Measurements from ENCODE around the gene FNDC3B. TPM values are rescaled to one million over a fixed set of nuclear protein-coding genes. Genes with fewer than 3 reads are reported as not detected.

Gene FNDC3B
- total and polyA plus RNA-seq, 2 donors (not counting 1 experiment from before 2014, with no cell fraction given), result 1.2 to 9.2 TPM

DNA sequence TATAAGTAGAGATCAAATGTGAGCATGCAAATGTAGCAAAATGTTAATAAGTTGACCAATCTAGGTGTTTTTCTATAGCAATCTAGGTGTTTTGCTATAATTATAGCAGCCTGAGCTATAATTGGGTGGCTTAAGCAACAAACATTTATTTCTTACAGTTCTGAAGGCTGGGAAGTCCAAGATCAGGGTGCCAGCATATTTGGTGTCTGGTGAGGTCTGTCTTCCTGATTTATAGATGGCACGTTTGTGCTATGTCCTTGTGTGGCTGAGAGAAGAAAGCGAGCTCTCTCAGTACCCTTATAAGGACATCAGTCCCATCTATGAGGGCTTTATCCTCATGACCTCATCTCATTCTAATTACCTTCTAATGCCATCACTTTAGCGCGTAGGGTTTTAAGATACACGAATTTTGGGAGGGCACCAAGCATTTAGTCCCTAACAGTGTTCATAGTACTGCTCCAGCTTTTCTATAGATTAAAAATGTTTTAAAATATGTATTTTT, 237.8 kb downstream of the FNDC3B start:
- H3K4me3 Mint-ChIP-seq, result no peak overlapping the region
- no peaks in the 10 kb centered on the region for H3K4me1 Mint-ChIP-seq
- H3K27ac ChIP-seq (ENCODE audit: low read length in 2 of 2), result no peak overlapping the region
- CTCF ChIA-PET, result no interaction called here
- H3K27ac Mint-ChIP-seq, result no peak overlapping the region
- H3K9me3 ChIP-seq (ENCODE audit: control extremely low read depth in 1 of 3, control insufficient read depth in 2 of 3, insufficient read depth in 1 of 3, low read length in 2 of 3), result no peaks in the 10 kb centered on the region
- POLR2A ChIA-PET, result no interaction called here
- no peaks in the 10 kb centered on the region for H4K20me1 ChIP-seq (ENCODE audit: control insufficient read depth, insufficient read depth, low read length, poor library complexity, severe bottlenecking)
- H3K4me2 ChIP-seq (replicated peaks; ENCODE audit: low read depth, low read length, poor library complexity, severe bottlenecking), result no peak overlapping the region
- H3K27me3 ChIP-seq (replicated peaks in 1 of 4; ENCODE audit: control extremely low read depth in 1 of 4, control insufficient read depth in 3 of 4, insufficient read depth in 4 of 4, low read length in 3 of 4), result no peaks in the 10 kb centered on the region
- H3K27me3 Mint-ChIP-seq, result no peaks in the 10 kb centered on the region
- DNase-seq (no peak), ATAC-seq (ENCODE audit: low read depth) (no peak)
- H3K36me3 ChIP-seq (replicated peaks in 1 of 2; ENCODE audit: control extremely low read depth in 1 of 2, control insufficient read depth in 1 of 2, extremely low read depth in 1 of 2, insufficient read depth in 2 of 2, low read length in 1 of 2), result no peaks in the 10 kb centered on the region
- no peaks in the 10 kb centered on the region for H3K4me1 ChIP-seq (ENCODE audit: control insufficient read depth in 2 of 2, insufficient read depth in 2 of 2, low read length in 2 of 2)
- TF ChIP-seq EZH2 (IDR thresholded peaks at IDR 0.05; ENCODE audit: borderline replicate concordance, insufficient read depth, low read depth, low read length, poor library complexity, severe bottlenecking), result no peak
- WGBS (ENCODE audit: insufficient coverage), result no CpG with 5 or more reads among the region's 5 CpGs
- no peaks in the 10 kb centered on the region for H3K79me2 ChIP-seq (ENCODE audit: control insufficient read depth, insufficient read depth, low read length)
- no peaks in the 10 kb centered on the region for H3K9me3 Mint-ChIP-seq (ENCODE audit: insufficient read depth)
- intact Hi-C loops (cut with micrococcal nuclease), result no loop called here
- H2AFZ ChIP-seq (ENCODE audit: insufficient read depth, low read depth, low read length, poor library complexity, severe bottlenecking), result no peak overlapping the region
- H3K4me3 ChIP-seq (ENCODE audit: control extremely low read depth in 1 of 5, extremely low read depth in 1 of 5, insufficient read depth in 1 of 5, low read depth in 2 of 5, low read length in 4 of 5), result no peak overlapping the region
- no peak overlapping the region for H3K9ac ChIP-seq (ENCODE audit: low read length)

GRCh38 chr3:172279191-172279640, 239.8 kb downstream of the FNDC3B start:
- no peaks in the 10 kb centered on the region for H3K4me1 Mint-ChIP-seq
- Histone ChIP-seq H3K4me2 (replicated peaks; ENCODE audit: low read depth, low read length, poor library complexity, severe bottlenecking) (no peak overlapping the region), H3K79me2 (ENCODE audit: control insufficient read depth, insufficient read depth, low read length) (no peaks in the 10 kb centered on the region), H3K36me3 (replicated peaks in 1 of 2; ENCODE audit: control extremely low read depth in 1 of 2, control insufficient read depth in 1 of 2, extremely low read depth in 1 of 2, insufficient read depth in 2 of 2, low read length in 1 of 2) (no peaks in the 10 kb centered on the region), H3K27ac (ENCODE audit: low read length in 2 of 2) (no peak overlapping the region), H4K20me1 (ENCODE audit: control insufficient read depth, insufficient read depth, low read length, poor library complexity, severe bottlenecking) (no peaks in the 10 kb centered on the region), H3K9ac (ENCODE audit: low read length) (no peak overlapping the region), H3K4me1 (ENCODE audit: control insufficient read depth in 2 of 2, insufficient read depth in 2 of 2, low read length in 2 of 2) (no peaks in the 10 kb centered on the region), H2AFZ (ENCODE audit: insufficient read depth, low read depth, low read length, poor library complexity, severe bottlenecking) (no peak overlapping the region), H3K27me3 (replicated peaks in 1 of 4; ENCODE audit: control extremely low read depth in 1 of 4, control insufficient read depth in 3 of 4, insufficient read depth in 4 of 4, low read length in 3 of 4) (no peaks in the 10 kb centered on the region), H3K4me3 (ENCODE audit: control extremely low read depth in 1 of 5, extremely low read depth in 1 of 5, insufficient read depth in 1 of 5, low read depth in 2 of 5, low read length in 4 of 5) (no peak overlapping the region), H3K9me3 (ENCODE audit: control extremely low read depth in 1 of 3, control insufficient read depth in 2 of 3, insufficient read depth in 1 of 3, low read length in 2 of 3) (no peaks in the 10 kb centered on the region)
- intact Hi-C loops (cut with micrococcal nuclease), result no loop called here
- WGBS (ENCODE audit: insufficient coverage), result 100% methylated on average over 2 of the region's 5 CpGs
- H3K4me3 Mint-ChIP-seq, result no peak overlapping the region
- ATAC-seq (ENCODE audit: low read depth) (no peak), DNase-seq (no peak)
- TF ChIP-seq EZH2 (IDR thresholded peaks at IDR 0.05; ENCODE audit: borderline replicate concordance, insufficient read depth, low read depth, low read length, poor library complexity, severe bottlenecking) (no peak), CTCF (IDR thresholded peaks at IDR 0.05) (no peak)
- ChIA-PET CTCF (no interaction called here), POLR2A (no interaction called here)
- H3K27ac Mint-ChIP-seq, result no peak overlapping the region
- no peaks in the 10 kb centered on the region for H3K9me3 Mint-ChIP-seq (ENCODE audit: insufficient read depth)
- no peaks in the 10 kb centered on the region for H3K27me3 Mint-ChIP-seq

Measured in B cell (primary cell).